SK-N-MC (cell line): ENCODE results near the gene TMEM214.

Experiments used
- EZH2 ChIP-seq: fragments of 200-600 bp; sonication (generic); IDR thresholded peaks from one replicate; pipeline ENCODE4 v1.6.1; 2017; ENCODE audit warnings: antibody characterized with exemption
- POLR2AphosphoS5 ChIP-seq: IDR thresholded peaks from 2 replicates; pipeline ENCODE4 v1.6.1; 2012; ENCODE audit warnings: mild to moderate bottlenecking, low read depth, low read length, borderline replicate concordance

DNA sequence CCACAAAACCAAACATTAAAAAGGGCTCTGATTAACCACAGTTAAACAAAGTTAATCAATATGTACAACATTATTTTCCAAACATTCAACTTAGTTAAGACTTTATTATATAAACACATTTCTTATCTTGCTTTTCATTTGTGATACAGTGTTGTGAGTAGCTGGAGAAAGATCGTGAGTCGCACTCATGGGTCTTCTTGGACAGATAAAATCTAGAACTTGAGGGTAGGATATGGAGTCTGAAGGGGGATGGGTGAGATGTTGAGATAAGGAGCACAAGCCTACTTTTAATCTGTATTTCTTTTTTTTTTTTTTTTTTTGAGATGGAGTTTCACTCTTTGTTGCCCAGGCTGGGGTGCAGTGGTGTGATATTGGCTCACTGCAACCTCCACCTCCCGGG, 22.6 kb upstream of the TMEM214 start:
- no peak for TF ChIP-seq POLR2AphosphoS5
- no peak for TF ChIP-seq EZH2
